Activated CD4-positive, alpha-beta memory T cell treated with anti-CD3 and anti-CD28 coated beads for 36 hours (primary cell): ENCODE results near the gene TNFRSF4. TPM values are rescaled to one million over a fixed set of nuclear protein-coding genes. Genes with fewer than 3 reads are reported as not detected.

Experiments used
- CTCF ChIA-PET: fragments of 350-600 bp; sonication (Branson Sonifier 250); formaldehyde crosslinking; loops from one replicate; lab custom pipeline; 2021; ENCODE audit warnings: antibody characterized with exemption, inconsistent platforms; lab: Charles Lee
- POLR2A ChIA-PET: fragments of 350-600 bp; sonication (Branson Sonifier 250); formaldehyde crosslinking; loops from one replicate; lab custom pipeline; 2021; ENCODE audit warnings: antibody characterized with exemption; lab: Charles Lee
- DNase-seq: peaks from one replicate; pipeline ENCODE4 v3.0.0-alpha.2; 2020
- H3K27ac Mint-ChIP-seq: one replicate; pipeline ENCODE4 v1.8.0; 2021; ENCODE audit warnings: mixed read lengths
- H3K27me3 Mint-ChIP-seq: one replicate; pipeline ENCODE4 v1.8.0; 2021; ENCODE audit warnings: mixed read lengths
- H3K36me3 Mint-ChIP-seq: one replicate; pipeline ENCODE4 v1.8.0; 2021; ENCODE audit warnings: mixed read lengths
- H3K4me1 Mint-ChIP-seq: one replicate; pipeline ENCODE4 v1.8.0; 2021; ENCODE audit warnings: low read depth, mixed read lengths
- H3K4me3 Mint-ChIP-seq: one replicate; pipeline ENCODE4 v1.8.0; 2021; ENCODE audit warnings: mild to moderate bottlenecking, mixed read lengths
- H3K9me3 Mint-ChIP-seq: one replicate; pipeline ENCODE4 v1.8.0; 2021; ENCODE audit warnings: mixed read lengths
- intact Hi-C: fragments of 100-400 bp; cut with micrococcal nuclease; formaldehyde crosslinking; loops from one replicate; pipeline ENCODE4 v1.15.1; 2023
- total RNA-seq, 2 experiments: library from RNA; stranded (reverse); gene quantifications; one replicate each; pipeline ENCODE4 v1.2.3, GENCODE V29; 2021

The TNFRSF4 gene
- total RNA-seq, 2 experiments from 2014 or later: 1,003 to 1,005 TPM

GRCh38 chr1:1236176-1236763 lies 22.3 kb upstream of the TNFRSF4 start:
- Mint-ChIP-seq H3K4me3 (no peak overlapping the region), H3K27me3 (no peaks in the 10 kb centered on the region), H3K36me3 (peaks cover 13% of the 10 kb centered on the region), H3K9me3 (peaks cover 2% of the 10 kb centered on the region), H3K27ac (no peak overlapping the region), H3K4me1 (peaks cover 17% of the 10 kb centered on the region)
- DNase-seq: no peak
- CTCF ChIA-PET: interaction anchor here (1.7 kb wide), 1 partner anchor 114 kb away, joined by 6 read pairs; no protein-coding TSS in a partner anchor
- intact Hi-C loops: no loop called here
- POLR2A ChIA-PET: no interaction called here

GRCh38 chr1:1235016-1235744 lies 21.2 kb upstream of the TNFRSF4 start:
- H3K9me3 Mint-ChIP-seq: peaks cover 2% of the 10 kb centered on the region
- POLR2A ChIA-PET: no interaction called here
- no peaks in the 10 kb centered on the region for H3K27me3 Mint-ChIP-seq
- CTCF ChIA-PET: no interaction called here
- no peak overlapping the region for H3K4me3 Mint-ChIP-seq
- peaks cover 22% of the 10 kb centered on the region for H3K4me1 Mint-ChIP-seq
- no peak overlapping the region for H3K27ac Mint-ChIP-seq
- no peak for DNase-seq
- intact Hi-C loops: no loop called here
- H3K36me3 Mint-ChIP-seq: peaks cover 21% of the 10 kb centered on the region

- Mint-ChIP-seq H3K4me3 (peak overlapping the region; percentile 70), H3K36me3 (peaks cover 29% of the 10 kb centered on the region), H3K27ac (no peak overlapping the region), H3K4me1 (peaks cover 30% of the 10 kb centered on the region), H3K9me3 (peaks cover 2% of the 10 kb centered on the region), H3K27me3 (no peaks in the 10 kb centered on the region)
- intact Hi-C loops: no loop called here
- CTCF ChIA-PET: no interaction called here
- DNase-seq: no peak
- POLR2A ChIA-PET: no interaction called here
Observed at GRCh38 chr1:1234180-1234808, 20.3 kb upstream of the TNFRSF4 start.

- Mint-ChIP-seq H3K27me3 (no peaks in the 10 kb centered on the region), H3K36me3 (peaks cover 33% of the 10 kb centered on the region), H3K4me3 (peak overlapping the region; percentile 70), H3K9me3 (peaks cover 2% of the 10 kb centered on the region), H3K27ac (peak overlapping the region; percentile 72), H3K4me1 (peaks cover 30% of the 10 kb centered on the region)
- DNase-seq: no peak
- ChIA-PET POLR2A (no interaction called here), CTCF (no interaction called here)
- intact Hi-C loops: no loop called here
Observed at GRCh38 chr1:1233567-1233892, 19.6 kb upstream of the TNFRSF4 start.

- ChIA-PET POLR2A (interaction anchor here (2.8 kb wide), 1 partner anchor 15 kb away, joined by 35 read pairs; no protein-coding TSS in a partner anchor), CTCF (no interaction called here)
- Mint-ChIP-seq H3K9me3 (peaks cover 2% of the 10 kb centered on the region), H3K36me3 (peaks cover 35% of the 10 kb centered on the region), H3K4me1 (peaks cover 30% of the 10 kb centered on the region), H3K27me3 (no peaks in the 10 kb centered on the region), H3K27ac (peak overlapping the region; percentile 72), H3K4me3 (peak overlapping the region; percentile 70)
- no peak for DNase-seq
- intact Hi-C loops: loop anchor here (1.0 kb wide), 3 partner anchors 40 to 117 kb away; partner anchors contain the start of genes C1orf159, PUSL1 and UBE2J2
Observed at GRCh38 chr1:1232796-1233566, 19.0 kb upstream of the TNFRSF4 start.

GRCh38 chr1:1232208-1232795 lies 18.3 kb upstream of the TNFRSF4 start, which contains the start of gene B3GALT6:
TSS of gene B3GALT6 (plus strand) at chr1:1232237. CDS start at chr1:1232279, 42 bp downstream.
- Mint-ChIP-seq H3K27me3 (no peaks in the 10 kb centered on the region), H3K4me3 (peak within 1 kb of the TSS; percentile 94), H3K9me3 (peaks cover 2% of the 10 kb centered on the region), H3K27ac (peak within 1 kb of the TSS; percentile 92), H3K4me1 (peaks cover 33% of the 10 kb centered on the region), H3K36me3 (peaks cover 39% of the 10 kb centered on the region)
- no peak for DNase-seq
- ChIA-PET POLR2A (interaction anchor here (0.6 to 2.8 kb wide), 4 partner anchors 10 to 118 kb away, joined by 3 to 35 read pairs (median 4); partner anchors contain the start of gene TNFRSF18), CTCF (interaction anchor here (1.2 to 2.3 kb wide), 3 partner anchors 18 to 110 kb away, joined by 3 to 34 read pairs (median 7); partner anchors contain the start of gene UBE2J2)
- intact Hi-C loops: loop anchor here (1.0 kb wide), 3 partner anchors 41 to 116 kb away; partner anchors contain the start of genes C1orf159, PUSL1 and UBE2J2

GRCh38 chr1:1231400-1232207 lies 17.7 kb upstream of the TNFRSF4 start, which contains the start of gene SDF4:
TSS of gene SDF4 (minus strand) at chr1:1232001. CDS start at chr1:1228772, 3,229 bp downstream.
- intact Hi-C loops: loop anchor here (1.0 to 2.0 kb wide), 4 partner anchors 15 to 115 kb away; partner anchors contain the start of genes C1orf159, PUSL1 and UBE2J2
- Mint-ChIP-seq H3K9me3 (peaks cover 2% of the 10 kb centered on the region), H3K4me3 (peak within 1 kb of the TSS; percentile 94), H3K4me1 (peaks cover 33% of the 10 kb centered on the region), H3K36me3 (peaks cover 39% of the 10 kb centered on the region), H3K27ac (peak within 1 kb of the TSS; percentile 92), H3K27me3 (no peaks in the 10 kb centered on the region)
- peak; percentile 98 for DNase-seq
- ChIA-PET POLR2A (interaction anchor here (0.6 to 2.8 kb wide), 11 partner anchors 10 to 117 kb away, joined by 3 to 35 read pairs (median 3); partner anchors contain the start of genes TNFRSF18, TNFRSF4 and UBE2J2), CTCF (interaction anchor here (0.6 to 2.3 kb wide), 8 partner anchors 17 to 207 kb away, joined by 3 to 34 read pairs (median 3); partner anchors contain the start of gene UBE2J2)

- H3K9me3 Mint-ChIP-seq: peaks cover 2% of the 10 kb centered on the region
- intact Hi-C loops: loop anchor here (2.0 kb wide), 1 partner anchor 14 kb away; no protein-coding TSS in a partner anchor
- DNase-seq: peak; percentile 30
- no peaks in the 10 kb centered on the region for H3K27me3 Mint-ChIP-seq
- peaks cover 37% of the 10 kb centered on the region for H3K4me1 Mint-ChIP-seq
- CTCF ChIA-PET: interaction anchor here (0.6 to 2.3 kb wide), 8 partner anchors 16 to 207 kb away, joined by 3 to 34 read pairs (median 3); partner anchors contain the start of gene UBE2J2
- POLR2A ChIA-PET: interaction anchor here (0.7 to 2.8 kb wide), 11 partner anchors 9 to 109 kb away, joined by 3 to 35 read pairs (median 3); partner anchors contain the start of genes TNFRSF18, TNFRSF4 and UBE2J2
- peak overlapping the region; percentile 94 for H3K4me3 Mint-ChIP-seq
- peaks cover 41% of the 10 kb centered on the region for H3K36me3 Mint-ChIP-seq
- H3K27ac Mint-ChIP-seq: peak overlapping the region; percentile 92
Observed at GRCh38 chr1:1230656-1231399, 16.9 kb upstream of the TNFRSF4 start.

GRCh38 chr1:1229770-1230169 lies 15.8 kb upstream of the TNFRSF4 start:
- H3K4me1 Mint-ChIP-seq: peaks cover 42% of the 10 kb centered on the region
- intact Hi-C loops: loop anchor here (2.0 kb wide), 1 partner anchor 13 kb away; no protein-coding TSS in a partner anchor
- no peak for DNase-seq
- peaks cover 46% of the 10 kb centered on the region for H3K36me3 Mint-ChIP-seq
- H3K4me3 Mint-ChIP-seq: peak overlapping the region; percentile 94
- ChIA-PET CTCF (interaction anchor here (1.8 kb wide), 1 partner anchor 108 kb away, joined by 7 read pairs; no protein-coding TSS in a partner anchor), POLR2A (interaction anchor here (1.0 to 1.5 kb wide), 2 partner anchors 13 to 23 kb away, joined by 4 to 5 read pairs; no protein-coding TSS in a partner anchor)
- no peaks in the 10 kb centered on the region for H3K27me3 Mint-ChIP-seq
- peak overlapping the region; percentile 77 for H3K27ac Mint-ChIP-seq
- H3K9me3 Mint-ChIP-seq: peaks cover 2% of the 10 kb centered on the region
